Measurements from ENCODE around the gene AKAP6. TPM values are rescaled to one million over a fixed set of nuclear protein-coding genes. Genes with fewer than 3 reads are reported as not detected.

The AKAP6 gene
- total RNA-seq, 1 donor from 2014 or later = 2.8 TPM

DNA sequence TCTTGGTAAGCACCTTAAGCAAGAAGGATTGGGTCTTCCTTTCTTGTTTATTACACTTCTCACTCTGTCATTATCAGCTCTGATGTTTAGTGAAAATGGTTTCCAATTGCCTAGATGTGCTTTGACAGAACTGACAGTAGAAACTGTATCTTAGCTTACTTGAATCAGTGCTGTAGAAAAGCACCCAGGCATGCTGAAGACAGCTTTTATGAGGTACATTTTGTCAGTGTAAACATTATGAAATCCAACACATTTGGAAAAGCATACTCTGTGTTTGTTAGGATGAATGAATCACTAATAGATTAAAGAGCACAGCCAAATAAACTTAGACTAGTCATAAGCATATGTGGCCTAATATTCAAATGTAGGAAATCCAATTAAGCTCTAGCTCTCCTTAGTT lies 319.3 kb downstream of the AKAP6 start:
- Histone ChIP-seq H3K36me3 (ENCODE audit: insufficient read depth, low read length) (no peaks in the 10 kb centered on the region), H3K9me3 (ENCODE audit: insufficient read depth, low read depth, low read length) (no peaks in the 10 kb centered on the region), H3K4me2 (ENCODE audit: low read length) (no peak overlapping the region), H4K20me1 (ENCODE audit: insufficient read depth, low read length) (no peaks in the 10 kb centered on the region), H3K27me3 (ENCODE audit: insufficient read depth, low read length) (no peaks in the 10 kb centered on the region), H3K27ac (ENCODE audit: low read depth, low read length) (no peak overlapping the region), H3K4me1 (ENCODE audit: insufficient read depth, low read length) (no peaks in the 10 kb centered on the region), H2AFZ (ENCODE audit: low read depth, low read length) (no peak overlapping the region), H3K9ac (ENCODE audit: low read length) (no peak overlapping the region), H3K79me2 (ENCODE audit: insufficient read depth, low read length) (no peaks in the 10 kb centered on the region), H3K4me3 (ENCODE audit: insufficient read depth, low read depth, low read length) (no peak overlapping the region)
- FAIRE-seq = peak; percentile 32
- Mint-ChIP-seq H3K27me3 (ENCODE audit: low read depth, unreplicated experiment) (no peaks in the 10 kb centered on the region), H3K9me3 (ENCODE audit: unreplicated experiment) (no peaks in the 10 kb centered on the region), H3K27ac (ENCODE audit: unreplicated experiment) (no peak overlapping the region), H3K4me3 (ENCODE audit: unreplicated experiment) (no peak overlapping the region), H3K4me1 (ENCODE audit: low read depth, unreplicated experiment) (no peaks in the 10 kb centered on the region), H3K36me3 (ENCODE audit: low read depth, unreplicated experiment) (no peaks in the 10 kb centered on the region)
- TF ChIP-seq, protein P1, sequence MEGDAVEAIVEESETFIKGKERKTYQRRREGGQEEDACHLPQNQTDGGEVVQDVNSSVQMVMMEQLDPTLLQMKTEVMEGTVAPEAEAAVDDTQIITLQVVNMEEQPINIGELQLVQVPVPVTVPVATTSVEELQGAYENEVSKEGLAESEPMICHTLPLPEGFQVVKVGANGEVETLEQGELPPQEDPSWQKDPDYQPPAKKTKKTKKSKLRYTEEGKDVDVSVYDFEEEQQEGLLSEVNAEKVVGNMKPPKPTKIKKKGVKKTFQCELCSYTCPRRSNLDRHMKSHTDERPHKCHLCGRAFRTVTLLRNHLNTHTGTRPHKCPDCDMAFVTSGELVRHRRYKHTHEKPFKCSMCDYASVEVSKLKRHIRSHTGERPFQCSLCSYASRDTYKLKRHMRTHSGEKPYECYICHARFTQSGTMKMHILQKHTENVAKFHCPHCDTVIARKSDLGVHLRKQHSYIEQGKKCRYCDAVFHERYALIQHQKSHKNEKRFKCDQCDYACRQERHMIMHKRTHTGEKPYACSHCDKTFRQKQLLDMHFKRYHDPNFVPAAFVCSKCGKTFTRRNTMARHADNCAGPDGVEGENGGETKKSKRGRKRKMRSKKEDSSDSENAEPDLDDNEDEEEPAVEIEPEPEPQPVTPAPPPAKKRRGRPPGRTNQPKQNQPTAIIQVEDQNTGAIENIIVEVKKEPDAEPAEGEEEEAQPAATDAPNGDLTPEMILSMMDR (IDR thresholded peaks at IDR 0.05; ENCODE audit: insufficient read depth, low read depth, low read length) = no peak
- DNase-seq (ENCODE audit: low read depth) = peak; percentile 41

DNA sequence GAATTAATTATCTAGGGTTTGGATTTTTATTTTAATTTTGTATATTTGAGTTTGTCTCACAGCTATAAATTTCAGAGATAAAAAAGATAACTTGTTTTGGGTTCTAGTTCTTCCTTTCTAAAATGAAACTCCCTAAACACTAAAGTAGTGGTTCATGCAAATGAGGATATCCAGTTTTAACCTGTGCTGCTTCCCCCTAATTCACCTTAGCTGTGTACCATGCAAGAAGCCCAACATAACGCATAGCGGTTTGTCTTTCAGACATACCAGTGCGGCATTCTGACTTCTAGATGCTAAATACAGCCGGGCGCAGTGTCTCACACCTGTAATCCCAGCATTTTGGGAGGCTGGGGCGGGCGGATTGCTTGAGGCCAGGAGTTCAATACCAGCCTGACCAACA lies 320.9 kb downstream of the AKAP6 start:
- no peak for FAIRE-seq
- H3K36me3 Mint-ChIP-seq (ENCODE audit: low read depth, unreplicated experiment) = no peaks in the 10 kb centered on the region

DNA sequence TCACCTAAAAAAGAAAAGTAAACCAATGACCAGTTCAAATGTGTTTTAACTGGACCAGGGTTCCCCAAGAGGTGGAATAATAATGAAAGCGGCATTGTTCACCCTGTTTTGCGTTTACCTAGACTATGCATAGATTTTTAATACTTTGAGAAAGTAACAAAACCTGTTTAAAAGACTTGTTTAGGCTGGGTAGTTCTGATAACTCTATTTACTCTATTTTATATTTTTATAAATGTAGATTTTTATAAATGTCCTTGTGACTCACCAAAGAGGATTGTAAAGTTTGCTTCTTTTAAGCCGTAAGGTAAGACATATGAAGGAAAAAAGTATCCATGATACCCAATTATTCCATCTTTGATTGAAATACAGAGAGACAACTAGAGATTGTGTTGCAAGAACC lies 321.6 kb downstream of the AKAP6 start:
- TF ChIP-seq EZH2 (IDR thresholded peaks at IDR 0.05; ENCODE audit: insufficient read depth, low read length) = no peak
- TF ChIP-seq, protein P1 (IDR thresholded peaks at IDR 0.05; ENCODE audit: insufficient read depth, low read depth, low read length) = no peak
- no peaks in the 10 kb centered on the region for H3K4me1 ChIP-seq (ENCODE audit: insufficient read depth, low read length)
- no peaks in the 10 kb centered on the region for H4K20me1 ChIP-seq (ENCODE audit: insufficient read depth, low read length)
- Mint-ChIP-seq H3K27ac (ENCODE audit: unreplicated experiment) (no peak overlapping the region), H3K4me1 (ENCODE audit: low read depth, unreplicated experiment) (no peaks in the 10 kb centered on the region), H3K9me3 (ENCODE audit: unreplicated experiment) (no peaks in the 10 kb centered on the region), H3K36me3 (ENCODE audit: low read depth, unreplicated experiment) (no peaks in the 10 kb centered on the region), H3K27me3 (ENCODE audit: low read depth, unreplicated experiment) (no peaks in the 10 kb centered on the region), H3K4me3 (ENCODE audit: unreplicated experiment) (no peak overlapping the region)
- no peaks in the 10 kb centered on the region for H3K36me3 ChIP-seq (ENCODE audit: insufficient read depth, low read length)
- H3K9ac ChIP-seq (ENCODE audit: low read length) = no peak overlapping the region
- no peaks in the 10 kb centered on the region for H3K79me2 ChIP-seq (ENCODE audit: insufficient read depth, low read length)
- H2AFZ ChIP-seq (ENCODE audit: low read depth, low read length) = no peak overlapping the region
- H3K4me3 ChIP-seq (ENCODE audit: insufficient read depth, low read depth, low read length) = no peak overlapping the region
- no peak overlapping the region for H3K4me2 ChIP-seq (ENCODE audit: low read length)
- no peaks in the 10 kb centered on the region for H3K27me3 ChIP-seq (ENCODE audit: insufficient read depth, low read length)
- no peak for FAIRE-seq
- no peak for DNase-seq (ENCODE audit: low read depth)
- H3K27ac ChIP-seq (ENCODE audit: low read depth, low read length) = no peak overlapping the region
- no peaks in the 10 kb centered on the region for H3K9me3 ChIP-seq (ENCODE audit: insufficient read depth, low read depth, low read length)

More for the DNA sequence above, 320.9 kb downstream of the AKAP6 start:
- Histone ChIP-seq H4K20me1 (ENCODE audit: insufficient read depth, low read length) (no peaks in the 10 kb centered on the region), H3K27me3 (ENCODE audit: insufficient read depth, low read length) (no peaks in the 10 kb centered on the region), H3K36me3 (ENCODE audit: insufficient read depth, low read length) (no peaks in the 10 kb centered on the region), H3K9me3 (ENCODE audit: insufficient read depth, low read depth, low read length) (no peaks in the 10 kb centered on the region), H3K27ac (ENCODE audit: low read depth, low read length) (no peak overlapping the region), H2AFZ (ENCODE audit: low read depth, low read length) (no peak overlapping the region), H3K4me2 (ENCODE audit: low read length) (no peak overlapping the region), H3K79me2 (ENCODE audit: insufficient read depth, low read length) (no peaks in the 10 kb centered on the region), H3K4me3 (ENCODE audit: insufficient read depth, low read depth, low read length) (no peak overlapping the region), H3K4me1 (ENCODE audit: insufficient read depth, low read length) (no peaks in the 10 kb centered on the region), H3K9ac (ENCODE audit: low read length) (no peak overlapping the region)
- Mint-ChIP-seq H3K9me3 (ENCODE audit: unreplicated experiment) (no peaks in the 10 kb centered on the region), H3K4me1 (ENCODE audit: low read depth, unreplicated experiment) (no peaks in the 10 kb centered on the region), H3K4me3 (ENCODE audit: unreplicated experiment) (no peak overlapping the region), H3K27ac (ENCODE audit: unreplicated experiment) (no peak overlapping the region), H3K27me3 (ENCODE audit: low read depth, unreplicated experiment) (no peaks in the 10 kb centered on the region)
- no peak for DNase-seq (ENCODE audit: low read depth)
- TF ChIP-seq, protein P1 (IDR thresholded peaks at IDR 0.05; ENCODE audit: insufficient read depth, low read depth, low read length) = no peak
- no peak for TF ChIP-seq EZH2 (IDR thresholded peaks at IDR 0.05; ENCODE audit: insufficient read depth, low read length)
